DMS53 (cell line): Measurements from ENCODE around the gene SDE2.
"Not testable (repeated sequence)": the region's sequence is repeated elsewhere in the genome, so short reads cannot be mapped to it uniquely, and the experiment has no call there.

Experiments
- DNase-seq: peaks from one replicate; lab custom pipeline; 2025; lab: John Stamatoyannopoulos, UW

Gene SDE2

GRCh38 chr1:225942574-225942973, 56.6 kb downstream of the SDE2 start:
- DNase-seq = peak; percentile 75

DNA sequence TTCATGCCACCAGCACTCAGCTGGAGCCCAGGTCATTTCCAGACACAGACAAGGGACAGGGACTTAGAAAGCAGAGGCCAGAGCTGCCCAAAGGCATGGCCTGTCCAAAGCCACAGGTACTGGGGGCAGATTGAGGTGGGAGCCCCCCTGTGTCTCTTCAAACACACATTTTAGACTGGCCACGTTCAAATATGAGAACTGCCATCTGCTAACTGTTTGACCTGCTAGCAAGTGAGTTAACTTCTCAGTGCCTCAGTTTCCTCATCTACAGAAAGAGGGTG, 57.3 kb downstream of the SDE2 start:
- no peak for DNase-seq

GRCh38 chr1:225941187-225941941, 57.8 kb downstream of the SDE2 start, which contains the start of gene LEFTY2:
Gene LEFTY2, minus strand, starts transcription at chr1:225941220. Its CDS starts 80 bp downstream, at chr1:225941140.
- DNase-seq = no peak

DNA sequence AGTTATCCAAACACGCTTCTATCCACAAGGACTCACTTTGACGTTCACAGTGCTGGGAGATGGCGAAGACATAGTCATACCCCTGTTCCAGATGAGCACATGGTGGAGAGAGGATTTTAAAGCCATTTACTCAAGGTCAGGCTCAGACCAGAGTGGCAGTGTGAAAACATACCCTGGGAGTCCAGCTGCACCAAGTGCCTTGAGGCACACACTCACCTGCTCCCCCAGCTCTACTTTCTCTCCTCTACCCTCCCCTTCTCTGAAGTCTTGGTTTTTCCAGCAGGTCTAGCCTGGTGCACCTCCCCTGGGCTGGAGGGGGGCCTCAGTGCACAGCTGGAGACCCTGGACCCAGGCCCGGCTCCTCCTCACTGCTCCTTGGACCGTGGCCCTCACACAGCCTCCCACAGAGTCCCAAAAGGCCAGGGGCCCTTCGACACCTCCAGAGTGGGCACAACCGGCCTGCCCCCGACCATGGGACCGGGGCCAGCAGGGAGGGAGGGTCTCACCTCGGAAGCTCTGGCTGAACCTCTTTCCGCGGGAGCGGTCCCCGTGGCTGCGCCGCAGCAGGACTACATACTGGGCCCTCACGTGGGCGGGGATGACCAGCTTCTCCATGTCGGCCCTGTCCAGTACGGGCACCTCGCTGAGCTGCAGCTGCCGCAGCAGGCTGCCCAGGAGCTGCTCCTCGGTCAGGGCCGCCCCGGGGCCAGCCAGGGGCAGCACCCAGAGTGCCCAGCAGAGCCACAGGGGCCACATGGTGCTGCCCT, 58.6 kb downstream of the SDE2 start:
- DNase-seq = no peak

GRCh38 chr1:225939939-225940310, 59.2 kb downstream of the SDE2 start:
- not testable (repeated sequence) for DNase-seq

DNA sequence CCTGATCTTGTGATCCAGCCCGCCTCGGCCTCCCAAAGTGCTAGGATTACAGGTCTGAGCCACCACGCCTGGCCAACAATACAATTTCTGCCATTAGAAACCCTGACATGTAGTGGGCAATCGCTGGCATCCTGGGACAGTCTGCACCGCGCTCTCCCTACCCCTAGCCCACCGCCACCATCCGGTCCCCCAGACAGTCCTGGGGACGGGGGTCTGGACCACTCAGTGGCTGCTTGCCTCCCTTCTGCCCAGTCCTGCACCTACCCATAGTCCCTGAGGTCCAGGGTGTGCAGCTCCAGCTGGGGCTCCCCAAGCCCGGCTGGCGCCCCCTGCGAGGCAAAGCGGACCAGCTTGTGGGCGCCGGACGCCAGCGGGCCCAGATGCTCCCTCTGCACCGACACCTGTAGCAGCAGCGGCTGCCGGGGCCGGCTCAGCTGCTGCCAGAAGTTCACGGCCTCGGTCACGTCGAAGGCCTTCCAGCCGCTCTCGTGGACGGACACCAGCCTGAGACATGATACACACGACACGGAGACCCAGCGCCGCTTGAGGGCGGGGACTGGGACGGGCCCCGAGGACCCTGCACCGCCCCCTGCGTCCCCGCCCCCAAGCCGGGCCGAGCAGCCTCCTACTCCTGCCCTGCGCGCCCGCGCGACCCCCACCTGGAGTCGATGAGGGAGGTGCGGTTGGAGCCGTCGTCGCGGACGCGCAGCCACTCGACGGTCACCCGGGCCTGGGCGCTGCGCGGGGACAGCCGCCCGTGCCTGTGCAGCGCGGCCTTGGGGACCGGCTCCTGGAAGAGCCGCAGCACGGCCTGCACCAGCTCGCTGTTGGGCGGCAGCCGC, 59.8 kb downstream of the SDE2 start:
- not testable (repeated sequence) for DNase-seq

DNA sequence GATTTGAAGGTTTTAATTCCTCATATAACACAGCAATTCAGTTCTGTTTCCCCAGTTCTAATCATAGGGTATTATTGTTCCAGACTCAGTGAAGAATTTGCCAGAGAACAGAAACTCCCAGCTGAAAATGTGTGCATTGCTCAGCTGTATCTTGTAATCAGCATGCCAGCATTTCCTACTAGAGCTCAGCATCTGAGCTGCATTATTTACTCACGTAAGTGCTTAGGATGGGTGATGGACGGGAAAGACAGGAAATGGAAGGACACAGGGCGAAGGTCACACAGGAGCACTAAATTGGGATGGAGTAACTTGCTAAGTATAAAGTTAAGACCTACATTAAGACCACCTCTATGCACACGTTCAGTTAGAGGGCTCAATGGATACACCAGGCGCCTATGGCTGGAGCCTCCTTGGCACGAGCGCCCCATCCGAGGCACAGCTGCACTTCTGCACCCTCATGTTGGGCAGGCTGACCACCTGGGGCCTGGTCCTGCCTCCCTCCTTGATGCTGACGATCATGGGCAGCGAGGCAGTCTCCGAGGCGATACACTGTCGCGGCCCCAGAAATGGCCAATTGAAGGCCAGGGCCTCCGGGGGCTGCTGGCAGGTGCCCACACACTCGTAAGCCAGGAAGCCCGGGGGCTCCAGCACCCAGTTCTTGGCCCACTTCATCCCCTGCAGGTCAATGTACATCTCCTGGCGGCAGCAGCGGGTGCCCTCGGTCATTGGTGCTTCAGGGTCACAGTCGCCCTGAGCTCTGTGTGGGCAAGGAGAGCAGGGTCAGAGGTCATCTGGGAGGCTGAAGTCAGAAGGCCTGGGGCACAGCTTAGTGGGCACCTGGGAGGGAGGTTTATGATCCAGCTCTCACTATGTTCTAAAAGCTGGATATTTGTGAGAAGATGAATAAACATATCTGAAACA, 61.8 kb downstream of the SDE2 start:
- peak; percentile 82 for DNase-seq

DNA sequence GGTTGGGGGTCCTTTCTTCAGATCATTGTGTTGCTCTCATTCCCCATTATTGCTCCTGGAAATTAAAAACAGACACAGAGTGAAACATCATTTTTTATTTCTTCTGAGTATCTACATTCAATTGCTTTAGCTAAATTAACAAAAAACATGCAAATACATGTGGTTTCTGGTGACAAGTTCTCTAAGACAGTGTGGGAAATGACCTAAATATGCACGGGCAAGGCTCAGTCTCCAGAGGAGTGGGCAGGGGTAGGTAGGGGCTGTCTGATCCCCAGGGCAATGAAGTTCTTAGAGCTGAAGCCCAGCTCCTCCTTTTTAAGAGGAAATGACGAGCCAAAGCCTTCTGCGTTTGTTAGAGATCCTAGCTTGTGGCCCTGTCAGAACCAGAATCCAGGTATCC, 62.6 kb downstream of the SDE2 start:
- peak; percentile 45 for DNase-seq

DNA sequence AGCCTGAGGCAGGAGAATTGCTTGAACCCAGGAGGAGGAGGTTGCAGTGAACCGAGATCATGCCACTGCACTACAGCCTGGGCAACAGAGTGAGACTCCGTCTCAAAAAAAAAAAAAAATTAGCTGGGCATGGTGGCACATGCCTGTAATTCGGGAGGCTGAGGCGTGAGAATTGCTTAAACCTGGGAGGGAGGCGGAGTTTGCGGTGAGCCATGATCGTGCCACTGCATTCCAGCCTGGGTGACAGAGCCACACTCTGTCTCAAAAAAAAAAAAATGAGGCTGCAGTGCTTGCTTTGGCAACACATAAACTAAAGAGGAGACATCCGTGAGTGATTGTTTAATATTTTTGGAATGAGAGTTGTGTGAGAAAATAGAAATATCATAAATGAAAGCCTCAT, 63.1 kb downstream of the SDE2 start:
- peak; percentile 41 for DNase-seq

GRCh38 chr1:225934711-225935110, 64.4 kb downstream of the SDE2 start:
- no peak for DNase-seq

DNA sequence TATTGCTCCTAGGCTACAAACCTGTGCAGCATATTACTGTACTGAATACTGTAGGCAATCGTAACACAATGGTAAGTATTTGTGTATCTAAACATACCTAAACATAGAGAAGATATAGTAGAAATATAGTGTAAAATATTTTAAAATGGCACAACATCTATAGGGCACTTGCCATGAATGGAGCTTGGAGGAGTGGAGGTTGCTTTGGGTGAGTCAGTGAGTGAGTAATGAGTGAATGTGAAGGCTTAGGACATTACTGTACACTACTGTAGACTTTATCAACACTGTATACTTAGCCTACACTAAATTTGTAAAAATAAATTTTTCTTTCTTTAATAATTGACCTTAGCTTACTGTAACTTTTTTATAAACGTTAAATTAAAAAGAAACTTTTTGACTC, 66.1 kb downstream of the SDE2 start:
- no peak for DNase-seq
